Kidney (tissue), 14 donors: ENCODE measurements around the gene ORC3. TPM values are rescaled to one million over a fixed set of nuclear protein-coding genes. Genes with fewer than 3 reads are reported as not detected.

Source experiments
- DNase-seq, 5 donors: peaks; one replicate each; pipeline ENCODE4 v3.0.0-alpha.2; 2013 to 2020
- FAIRE-seq: peaks from 2 replicates; lab custom pipeline; 2012; peaks lifted over from hg19 to GRCh38; lab: Jason Lieb, UNC
- H3K27ac ChIP-seq, 2 donors: one replicate each; pipeline ENCODE4 v1.7.0; 2013; ENCODE audit warnings: low read depth in 2 of 2, low read length in 2 of 2, inconsistent platforms in 1 of 2
- H3K27me3 ChIP-seq: one replicate; pipeline ENCODE4 v1.7.1; 2013; ENCODE audit warnings: low read length, inconsistent platforms; ENCODE audit not compliant: control insufficient read depth, insufficient read depth
- H3K36me3 ChIP-seq, 3 donors: one replicate each; pipeline versions ENCODE4 v1.7.0 to v1.7.1; 2013; ENCODE audit warnings: low read length in 3 of 3, control low read depth in 1 of 3, inconsistent platforms in 1 of 3; ENCODE audit not compliant: insufficient read depth in 3 of 3, control insufficient read depth in 2 of 3
- H3K4me1 ChIP-seq, 3 donors: one replicate each; pipeline versions ENCODE4 v1.7.0 to v1.7.1; 2013; ENCODE audit warnings: low read length in 3 of 3, inconsistent platforms in 1 of 3, low read depth in 1 of 3; ENCODE audit not compliant: control insufficient read depth in 2 of 3, insufficient read depth in 2 of 3
- H3K4me3 ChIP-seq, 3 donors: one replicate each; pipeline versions ENCODE4 v1.7.0 to v1.8.1; 2013; ENCODE audit warnings: low read length in 3 of 3, control low read depth in 1 of 3, inconsistent platforms in 1 of 3
- H3K9ac ChIP-seq, 3 donors: one replicate each; pipeline versions ENCODE4 v1.7.0 to v1.7.1; 2013; ENCODE audit warnings: low read length in 3 of 3, control low read depth in 1 of 3, inconsistent platforms in 1 of 3
- H3K9me3 ChIP-seq, 3 donors: one replicate each; pipeline versions ENCODE4 v1.7.0 to v1.7.1; 2013; ENCODE audit warnings: low read length in 3 of 3, control low read depth in 1 of 3, inconsistent platforms in 1 of 3; ENCODE audit not compliant: control insufficient read depth in 2 of 3, insufficient read depth in 1 of 3
- CTCF ChIP-seq: IDR thresholded peaks from 3 replicates; pipeline ENCODE4 v1.5.1; 2012; ENCODE audit warnings: mild to moderate bottlenecking, moderate library complexity, borderline replicate concordance; ENCODE audit not compliant: insufficient read depth; ENCODE audit errors: extremely low read depth
- intact Hi-C: fragments of 100-400 bp; cut with DNase I; formaldehyde crosslinking; loops from one replicate; pipeline ENCODE4 v1.11.1; 2022
- polyA plus RNA-seq: library from polyadenylated mRNA; stranded (reverse); fragments of 350-450 nt; fragmentation: Illumina TruSeq; extraction: RNeasy Lipid Tissue Mini Kit (QIAGEN cat#74804); gene quantifications from one replicate; pipeline ENCODE4 v1.2.3, GENCODE V29; 2014; ENCODE audit warnings: low read depth, low replicate concordance; ENCODE audit not compliant: insufficient read depth
- total RNA-seq: library from RNA; stranded (reverse); fragmentation: NEBNext Ultra II Directional; extraction: Animal tissue kit (Norgen Biotek cat#: 25700); gene quantifications from one replicate; pipeline ENCODE4 v1.2.1, GENCODE V29; 2021
- donor health status: control.
- donor health status: control.
- donor health status: control.
- donor health status: control.
- donor health status: control.
- donor health status: DM: yes; HTN: yes; CAD: no.
- donor health status: Normal renal cell carcinoma (clear cell type).

The ORC3 gene
- total and polyA plus RNA-seq, 2 donors from 2014 or later: 16.4 to 22.7 TPM

GRCh38 chr6:87637106-87637505 is 47.2 kb downstream of the ORC3 start:
- intact Hi-C loops: no loop called here
- no peak for TF ChIP-seq CTCF
- Histone ChIP-seq H3K27ac (no peak overlapping the region), H3K36me3 (peaks cover 0 to 3% (median 2%) of the 10 kb centered on the region in 3 donors), H3K9me3 (no peaks in the 10 kb centered on the region), H3K27me3 (no peaks in the 10 kb centered on the region), H3K4me1 (no peaks in the 10 kb centered on the region), H3K4me3 (no peak overlapping the region), H3K9ac (no peak overlapping the region)
- DNase-seq (no peak), FAIRE-seq (no peak)

GRCh38 chr6:87639373-87639772 is 49.4 kb downstream of the ORC3 start:
- Histone ChIP-seq H3K27ac (no peak overlapping the region), H3K4me3 (no peak overlapping the region), H3K9ac (no peak overlapping the region), H3K4me1 (no peaks in the 10 kb centered on the region), H3K9me3 (no peaks in the 10 kb centered on the region), H3K27me3 (no peaks in the 10 kb centered on the region), H3K36me3 (peaks cover 0 to 3% (median 2%) of the 10 kb centered on the region in 3 donors)
- DNase-seq (no peak), FAIRE-seq (no peak)
- intact Hi-C loops: no loop called here
- no peak for TF ChIP-seq CTCF

- no peak overlapping the region for H3K4me3 ChIP-seq
- H3K27ac ChIP-seq: no peak overlapping the region
- H3K9ac ChIP-seq: no peak overlapping the region
- FAIRE-seq: no peak
- H3K27me3 ChIP-seq: no peaks in the 10 kb centered on the region
- peaks cover 0 to 3% (median 0%) of the 10 kb centered on the region in 3 donors for H3K36me3 ChIP-seq
- H3K4me1 ChIP-seq: no peaks in the 10 kb centered on the region
- TF ChIP-seq CTCF: no peak
- H3K9me3 ChIP-seq: no peaks in the 10 kb centered on the region
- no peak for DNase-seq
- intact Hi-C loops: no loop called here
Observed at GRCh38 chr6:87641065-87641692, 51.2 kb downstream of the ORC3 start.
